BLaER1 treated with 17β-estradiol and CSF1 and Interleukin-3, amounts not matched to agents 10 nM and 100 nM (cell line): ENCODE results near the gene SEMA4D.

ENCODE experiments used
- H3K27ac ChIP-seq, 11 experiments: shearing (Covaris generic); formaldehyde crosslinking; 2 replicates each; pipeline ENCODE4 v1.8.1; 2022
- H3K27me3 ChIP-seq, 11 experiments: shearing (Covaris generic); formaldehyde crosslinking; 2 replicates each; pipeline ENCODE4 v1.8.1; 2022
- H3K36me3 ChIP-seq, 11 experiments: shearing (Covaris generic); formaldehyde crosslinking; 2 replicates each; pipeline ENCODE4 v1.8.1; 2022
- H3K4me1 ChIP-seq, 10 experiments: shearing (Covaris generic); formaldehyde crosslinking; 2 replicates each; pipeline ENCODE4 v1.8.1; 2022
- H3K4me2 ChIP-seq, 11 experiments: shearing (Covaris generic); formaldehyde crosslinking; 2 replicates each; pipeline ENCODE4 v1.8.1; 2022
- H3K4me3 ChIP-seq, 10 experiments: shearing (Covaris generic); formaldehyde crosslinking; 2 replicates each; pipeline ENCODE4 v1.8.1; 2022
- H3K9ac ChIP-seq, 11 experiments: shearing (Covaris generic); formaldehyde crosslinking; 2 replicates each; pipeline ENCODE4 v1.8.1; 2022
- H3K9me3 ChIP-seq, 11 experiments: shearing (Covaris generic); formaldehyde crosslinking; replicated peaks in 1 of 11; 2 replicates each; pipeline ENCODE4 v1.8.1; 2022
- H4K20me1 ChIP-seq, 11 experiments: shearing (Covaris generic); formaldehyde crosslinking; 2 replicates each; pipeline ENCODE4 v1.8.1; 2022
- Cebpa-rat ChIP-seq, 11 experiments: shearing (Covaris generic); IDR thresholded peaks; 2 replicates each; pipeline ENCODE4 v1.8.1; 2022

SEMA4D gene

DNA sequence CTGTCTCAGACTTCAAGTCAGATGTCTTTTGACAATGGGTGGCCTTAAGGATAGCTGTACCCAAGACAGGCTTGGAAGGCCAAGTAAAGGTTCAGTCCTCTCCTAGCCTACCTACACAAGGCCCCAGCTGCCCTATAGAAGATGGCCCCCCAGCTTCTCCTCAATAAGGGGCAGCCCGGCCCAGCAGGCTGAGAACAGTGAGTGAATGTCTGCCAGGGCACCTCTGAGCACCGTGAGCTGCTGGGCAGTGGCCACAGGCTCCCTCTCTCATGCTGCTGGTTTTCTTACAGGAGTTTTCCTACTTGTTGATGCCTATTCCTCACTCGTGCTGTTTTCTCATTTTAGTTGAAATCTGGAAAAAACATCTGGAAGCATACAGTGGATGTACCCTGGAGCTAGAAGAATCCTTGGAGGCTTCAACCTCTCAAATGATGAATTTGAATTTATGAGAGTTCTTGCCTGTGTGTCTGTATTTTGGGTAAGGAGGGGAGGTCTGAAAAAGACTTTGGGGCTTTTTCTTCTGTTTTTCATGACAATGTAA, 139.5 kb downstream of the SEMA4D start:
- Histone ChIP-seq H4K20me1 (peaks cover 0 to 61% (median 17%) of the 10 kb centered on the region in 11 experiments; a peak in 13 of 22 replicates), H3K36me3 (peaks cover 92 to 100% (median 99%) of the 10 kb centered on the region in 11 experiments), H3K4me2 (no peak overlapping the region)

DNA sequence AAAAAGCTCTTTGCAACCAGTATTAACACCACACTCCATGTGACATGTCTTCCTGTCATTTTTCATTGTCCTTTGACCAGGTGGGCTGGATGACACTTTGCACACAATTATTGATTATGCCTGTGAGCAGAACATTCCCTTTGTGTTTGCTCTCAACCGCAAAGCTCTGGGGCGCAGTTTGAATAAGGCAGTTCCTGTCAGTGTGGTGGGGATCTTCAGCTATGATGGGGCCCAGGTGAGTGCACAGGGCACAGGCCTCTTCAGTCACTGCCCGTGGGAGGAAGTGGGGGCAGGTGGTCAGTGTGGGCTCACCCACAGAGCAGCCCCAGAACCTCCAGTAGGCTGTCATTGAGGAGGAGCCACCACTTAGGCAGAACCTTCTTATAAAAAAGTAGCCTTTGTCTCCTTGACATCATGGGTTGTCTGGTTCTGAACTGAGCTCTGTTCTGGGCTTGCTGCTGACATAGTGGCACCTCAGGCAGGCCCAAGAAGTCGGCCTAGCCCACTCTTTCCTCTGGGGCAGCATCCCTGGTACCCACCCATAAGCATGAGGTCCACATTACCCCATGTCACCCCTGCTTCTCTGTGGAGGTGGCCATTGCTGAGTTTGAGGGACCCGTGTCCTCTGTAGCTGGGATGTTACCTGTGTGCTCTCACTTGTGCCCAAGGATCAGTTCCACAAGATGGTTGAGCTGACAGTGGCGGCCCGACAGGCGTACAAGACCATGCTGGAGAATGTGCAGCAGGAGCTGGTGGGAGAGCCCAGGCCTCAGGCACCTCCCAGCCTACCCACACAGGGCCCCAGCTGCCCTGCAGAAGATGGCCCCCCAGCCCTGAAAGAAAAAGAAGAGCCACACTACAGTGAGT, 140.3 kb downstream of the SEMA4D start:
- no peak for TF ChIP-seq Cebpa-rat (IDR thresholded peaks at IDR 0.05)
- H3K36me3 ChIP-seq: peaks cover 99 to 100% (median 100%) of the 10 kb centered on the region in 11 experiments
- H3K4me2 ChIP-seq: no peak overlapping the region
- peaks cover 0 to 6% (median 0%) of the 10 kb centered on the region in 10 experiments; a peak in 2 of 20 replicates for H3K4me1 ChIP-seq
- no peak overlapping the region for H3K4me3 ChIP-seq
- no peak overlapping the region for H3K9ac ChIP-seq
- H3K9me3 ChIP-seq: no peaks in the 10 kb centered on the region
- no peaks in the 10 kb centered on the region for H3K27me3 ChIP-seq
- peaks cover 0 to 69% (median 26%) of the 10 kb centered on the region in 11 experiments; a peak in 13 of 22 replicates for H4K20me1 ChIP-seq
- no peak overlapping the region for H3K27ac ChIP-seq

More for the DNA sequence above, 139.5 kb downstream of the SEMA4D start:
- no peak overlapping the region for H3K9ac ChIP-seq
- no peak overlapping the region for H3K27ac ChIP-seq
- no peak overlapping the region for H3K4me3 ChIP-seq
- peaks cover 0 to 6% (median 0%) of the 10 kb centered on the region in 10 experiments; a peak in 1 of 20 replicates for H3K4me1 ChIP-seq
- no peak for TF ChIP-seq Cebpa-rat (IDR thresholded peaks at IDR 0.05)
- H3K9me3 ChIP-seq: no peaks in the 10 kb centered on the region
- H3K27me3 ChIP-seq: no peaks in the 10 kb centered on the region

DNA sequence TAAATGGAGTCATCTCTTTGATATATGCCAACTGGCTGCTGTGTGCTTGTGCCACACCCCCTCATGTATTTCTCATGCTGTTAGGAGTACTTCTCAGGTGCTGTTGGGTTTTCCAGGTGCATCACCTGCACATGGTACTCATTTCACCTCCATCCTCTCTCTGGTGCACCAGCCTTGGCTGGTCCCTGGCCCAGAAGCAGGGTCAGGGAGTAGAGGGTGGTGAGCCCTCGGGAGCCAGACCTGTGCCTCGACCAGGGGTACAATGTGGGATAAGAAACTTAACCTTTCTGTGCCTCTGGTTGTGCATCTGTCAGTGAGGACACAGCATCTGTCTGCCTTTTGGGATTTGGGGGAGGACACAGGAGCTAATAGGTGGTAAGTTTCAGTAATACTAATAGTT, 141.1 kb downstream of the SEMA4D start:
- no peaks in the 10 kb centered on the region for H3K27me3 ChIP-seq
- no peak overlapping the region for H3K4me3 ChIP-seq
- H3K27ac ChIP-seq: no peak overlapping the region
- no peak for TF ChIP-seq Cebpa-rat (IDR thresholded peaks at IDR 0.05)
- no peak overlapping the region for H3K4me2 ChIP-seq
- peaks cover 99 to 100% (median 100%) of the 10 kb centered on the region in 11 experiments for H3K36me3 ChIP-seq
- peaks cover 0 to 77% (median 27%) of the 10 kb centered on the region in 11 experiments; a peak in 13 of 22 replicates for H4K20me1 ChIP-seq
- no peak overlapping the region for H3K9ac ChIP-seq
- H3K9me3 ChIP-seq: no peaks in the 10 kb centered on the region
- peaks cover 0 to 13% (median 0%) of the 10 kb centered on the region in 10 experiments; a peak in 5 of 20 replicates for H3K4me1 ChIP-seq

DNA sequence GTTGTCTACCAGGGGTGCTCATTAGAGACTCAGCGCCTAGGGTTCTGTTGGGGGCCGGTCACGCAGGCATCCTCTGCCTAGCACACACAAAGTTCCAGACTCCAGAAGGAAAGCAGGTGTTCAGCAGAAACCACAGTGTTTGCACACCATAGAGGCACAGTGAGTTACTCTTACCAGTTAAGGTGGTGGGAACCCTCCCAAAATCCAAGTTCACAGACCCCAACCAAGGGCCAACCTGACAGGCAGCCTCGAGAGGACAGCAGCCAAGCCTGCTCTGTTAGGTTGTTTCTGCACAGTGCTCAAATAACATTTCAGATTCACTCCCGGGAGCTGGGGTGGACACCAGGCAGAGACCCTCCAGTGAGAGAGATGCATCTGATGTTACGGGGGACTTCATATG, 143.4 kb downstream of the SEMA4D start:
- H3K9ac ChIP-seq: no peak overlapping the region
- H3K27ac ChIP-seq: no peak overlapping the region
- no peak overlapping the region for H3K4me3 ChIP-seq
- H4K20me1 ChIP-seq: peaks cover 0 to 81% (median 29%) of the 10 kb centered on the region in 11 experiments; a peak in 13 of 22 replicates
- no peak for TF ChIP-seq Cebpa-rat (IDR thresholded peaks at IDR 0.05)
- H3K27me3 ChIP-seq: no peaks in the 10 kb centered on the region
- H3K36me3 ChIP-seq: peaks cover 99 to 100% (median 100%) of the 10 kb centered on the region in 11 experiments
- peaks cover 0 to 12% (median 0%) of the 10 kb centered on the region in 10 experiments; a peak in 5 of 20 replicates for H3K4me1 ChIP-seq
- no peak overlapping the region for H3K4me2 ChIP-seq
- H3K9me3 ChIP-seq: no peaks in the 10 kb centered on the region

DNA sequence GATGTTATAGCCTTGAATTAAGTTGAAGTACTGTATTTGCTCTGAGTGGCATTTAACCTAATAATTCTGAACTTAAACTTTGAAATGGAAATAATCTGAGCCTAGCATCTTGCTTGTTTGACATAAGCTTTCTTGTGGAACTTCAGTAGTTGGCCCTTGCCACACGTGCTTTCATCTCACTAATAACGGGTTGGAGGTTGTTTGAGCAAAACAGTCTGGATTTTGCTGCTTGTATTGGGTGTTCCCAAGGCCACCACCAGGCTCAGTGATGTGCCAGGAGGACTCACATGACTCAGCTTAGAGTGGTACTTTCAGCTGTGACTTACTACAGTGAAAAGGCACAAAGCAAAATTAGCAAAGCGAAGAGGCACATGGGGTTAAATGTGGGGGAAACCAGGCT, 143.9 kb downstream of the SEMA4D start:
- H3K4me2 ChIP-seq: no peak overlapping the region
- no peak for TF ChIP-seq Cebpa-rat (IDR thresholded peaks at IDR 0.05)
- peaks cover 0 to 12% (median 0%) of the 10 kb centered on the region in 10 experiments; a peak in 5 of 20 replicates for H3K4me1 ChIP-seq
- no peaks in the 10 kb centered on the region for H3K27me3 ChIP-seq
- peaks cover 99 to 100% (median 100%) of the 10 kb centered on the region in 11 experiments for H3K36me3 ChIP-seq
- H3K27ac ChIP-seq: no peak overlapping the region
- H3K9me3 ChIP-seq: no peaks in the 10 kb centered on the region
- H4K20me1 ChIP-seq: peaks cover 0 to 81% (median 29%) of the 10 kb centered on the region in 11 experiments; a peak in 13 of 22 replicates
- H3K4me3 ChIP-seq: no peak overlapping the region
- no peak overlapping the region for H3K9ac ChIP-seq

DNA sequence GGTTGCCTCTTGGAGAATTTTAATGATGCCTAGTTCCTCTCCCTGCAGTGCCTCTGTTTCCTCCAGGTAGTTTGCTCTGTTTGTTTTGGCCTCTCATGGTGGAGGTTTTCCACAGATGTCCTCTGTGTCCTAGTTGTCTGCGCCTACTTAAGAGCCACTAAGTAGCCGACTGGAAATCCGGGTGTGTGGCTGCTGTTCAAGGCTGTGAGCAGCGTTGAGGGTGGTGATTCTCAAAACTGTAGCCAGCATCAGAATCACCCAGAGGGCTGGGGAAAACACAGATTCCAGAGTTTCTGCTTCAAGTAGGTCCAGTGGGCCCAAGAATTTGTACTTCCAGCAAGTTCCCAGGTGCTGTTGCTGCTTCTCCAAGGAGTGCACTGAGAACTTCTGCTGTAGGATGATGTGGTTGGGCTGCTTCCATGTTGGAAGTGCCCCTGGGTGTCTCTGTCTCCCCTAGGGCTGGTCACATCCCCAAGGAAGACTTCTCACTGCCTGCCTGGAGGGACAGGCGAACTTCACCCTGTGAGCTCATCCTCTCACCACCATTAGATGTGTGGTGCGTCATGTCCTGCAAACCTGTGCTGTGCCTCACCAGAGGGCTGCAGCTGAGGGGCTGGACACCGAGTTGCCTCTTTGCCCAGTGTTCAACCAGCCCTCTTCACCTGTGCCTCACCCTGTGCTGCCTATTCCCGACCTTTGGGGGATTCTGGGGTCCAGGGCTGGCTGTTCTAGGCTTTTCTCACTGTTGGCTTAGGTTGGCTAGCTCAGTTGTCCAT, 144.9 kb downstream of the SEMA4D start:
- Histone ChIP-seq H3K36me3 (peaks cover 99 to 100% (median 100%) of the 10 kb centered on the region in 11 experiments), H3K27me3 (no peaks in the 10 kb centered on the region), H3K4me2 (no peak overlapping the region; a peak in 1 of 22 replicates), H3K4me1 (peaks cover 0 to 12% (median 0%) of the 10 kb centered on the region in 10 experiments; a peak in 5 of 20 replicates), H3K4me3 (no peak overlapping the region), H3K9me3 (no peaks in the 10 kb centered on the region), H3K27ac (no peak overlapping the region), H4K20me1 (peaks cover 0 to 78% (median 29%) of the 10 kb centered on the region in 11 experiments; a peak in 13 of 22 replicates), H3K9ac (no peak overlapping the region)
- TF ChIP-seq Cebpa-rat (IDR thresholded peaks at IDR 0.05): no peak

DNA sequence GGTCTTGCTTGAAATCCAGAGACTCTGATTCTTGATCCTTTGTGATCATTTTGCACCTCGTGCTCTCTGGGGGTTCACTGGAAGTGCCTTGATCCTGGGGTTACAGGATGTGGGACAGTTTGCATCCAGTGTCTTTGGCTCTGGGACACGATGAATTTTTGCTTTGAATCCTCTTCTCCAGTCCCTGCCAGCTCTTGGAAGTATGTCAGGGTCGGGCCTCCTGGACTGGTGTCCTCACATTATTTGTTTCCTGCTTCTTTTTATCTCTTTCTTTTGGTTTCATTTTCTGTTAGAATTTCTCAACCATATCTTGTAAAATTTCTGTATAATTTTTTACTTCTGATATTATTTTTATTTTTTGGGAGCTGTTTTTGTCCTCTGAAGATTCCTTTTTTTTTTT, 145.5 kb downstream of the SEMA4D start:
- H3K36me3 ChIP-seq: peaks cover 99 to 100% (median 100%) of the 10 kb centered on the region in 11 experiments
- peaks cover 0 to 74% (median 24%) of the 10 kb centered on the region in 11 experiments; a peak in 13 of 22 replicates for H4K20me1 ChIP-seq
- no peaks in the 10 kb centered on the region for H3K9me3 ChIP-seq
- H3K4me1 ChIP-seq: peaks cover 0 to 12% (median 0%) of the 10 kb centered on the region in 10 experiments; a peak in 5 of 20 replicates
- H3K4me3 ChIP-seq: no peak overlapping the region
- H3K27ac ChIP-seq: 0 out of 22 replicates have a peak overlapping the region, but pooled peaks of 1 of the 11 experiments have one; percentile 10
- no peaks in the 10 kb centered on the region for H3K27me3 ChIP-seq
- TF ChIP-seq Cebpa-rat (IDR thresholded peaks at IDR 0.05): no peak
- peak overlapping the region in 2 of 11 experiments; percentile 10 to 35; a peak in 3 of 22 replicates for H3K4me2 ChIP-seq
- H3K9ac ChIP-seq: no peak overlapping the region

DNA sequence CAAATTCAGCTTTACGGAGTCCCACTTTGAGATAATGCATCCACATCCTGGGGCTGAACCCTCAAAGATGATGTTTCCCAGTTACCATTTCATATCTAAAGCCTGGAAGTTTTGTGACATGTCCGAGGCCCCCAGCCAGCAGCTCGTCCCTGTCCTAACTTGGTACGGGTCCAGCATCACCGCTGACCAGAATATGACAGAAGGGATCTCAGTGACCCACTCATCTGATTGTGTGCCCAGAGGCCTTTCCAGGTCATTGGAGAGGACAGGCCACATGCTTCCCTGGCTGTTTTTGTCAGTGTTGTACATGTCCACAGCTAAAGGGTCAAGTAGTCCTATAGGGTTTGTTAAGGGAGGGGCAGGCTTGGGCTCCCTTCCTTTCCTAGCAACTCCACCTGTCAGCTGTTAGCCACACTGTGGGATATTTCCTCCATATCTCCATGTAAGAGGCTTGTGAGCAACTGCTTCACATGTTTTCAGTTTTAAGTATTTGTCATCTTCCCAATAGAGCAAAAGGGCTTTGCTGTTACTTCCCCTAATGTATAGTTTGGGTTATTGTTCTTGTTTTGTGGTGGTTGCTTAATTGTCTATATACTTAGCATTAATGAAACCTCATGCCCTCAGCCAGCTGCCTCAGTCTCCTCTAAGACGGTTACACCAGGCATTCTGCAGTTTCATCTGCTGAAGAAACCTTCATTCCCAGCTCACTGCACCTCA, 146.2 kb downstream of the SEMA4D start:
- Histone ChIP-seq H3K4me2 (peak overlapping the region in 1 of 11 experiments; percentile 35; a peak in 1 of 22 replicates), H3K9ac (no peak overlapping the region), H3K9me3 (no peaks in the 10 kb centered on the region), H3K27me3 (no peaks in the 10 kb centered on the region), H3K4me1 (peaks cover 0 to 12% (median 0%) of the 10 kb centered on the region in 10 experiments; a peak in 5 of 20 replicates), H3K27ac (no peak overlapping the region), H3K36me3 (peaks cover 99 to 100% (median 100%) of the 10 kb centered on the region in 11 experiments), H3K4me3 (no peak overlapping the region), H4K20me1 (peaks cover 0 to 68% (median 20%) of the 10 kb centered on the region in 11 experiments; a peak in 12 of 22 replicates)
- no peak for TF ChIP-seq Cebpa-rat (IDR thresholded peaks at IDR 0.05)
